Left colon (tissue), 2 donors: ENCODE results near the gene ERCC8. TPM values are rescaled to one million over a fixed set of nuclear protein-coding genes. Genes with fewer than 3 reads are reported as not detected.
"Not testable (repeated sequence)": the region's sequence is repeated elsewhere in the genome, so short reads cannot be mapped to it uniquely, and the experiment has no call there.

Experiments used
- ATAC-seq: fragments of 200-7000 bp; cut with Tn5 transposase; one replicate; pipeline ENCODE4 v1.9.1; 2020; ENCODE audit warnings: mild to moderate bottlenecking, moderate library complexity
- DNase-seq, 2 donors: peaks; one replicate each; pipeline ENCODE4 v3.0.0-alpha.2; 2020
- intact Hi-C, 2 donors: fragments of 100-400 bp; cut with DNase I in 1 of 2; cut with micrococcal nuclease in 1 of 2; formaldehyde crosslinking; loops; one replicate each; pipeline versions ENCODE4 v1.11.2 to v1.14.0; 2022; cut with DNase I, micrococcal nuclease
- total RNA-seq, 2 donors: library from RNA; stranded (reverse); fragmentation: NEBNext Ultra II Directional; extraction: Animal tissue kit (Norgen Biotek cat#: 25700); gene quantifications; one replicate each; pipeline ENCODE4 v1.2.1, GENCODE V29; 2021
- donor health status: DM: no; HTN: no; CAD: no.
- donor health status: DM: yes; HTN: yes; CAD: no.

Gene ERCC8
- total RNA-seq, 2 donors from 2014 or later = 9.1 to 11.0 TPM

- DNase-seq (no peak), ATAC-seq (no peak)
- intact Hi-C loops = no loop called here
These were observed 15.8 kb downstream of the ERCC8 start for GRCh38 chr5:60929024-60929423.

GRCh38 chr5:60927450-60927849 lies 17.4 kb downstream of the ERCC8 start:
- DNase-seq (no peak), ATAC-seq (no peak)
- intact Hi-C loops = no loop called here

GRCh38 chr5:60918466-60918865 lies 26.4 kb downstream of the ERCC8 start:
- no peak for DNase-seq
- ATAC-seq = no peak
- intact Hi-C loops = no loop called here

DNA sequence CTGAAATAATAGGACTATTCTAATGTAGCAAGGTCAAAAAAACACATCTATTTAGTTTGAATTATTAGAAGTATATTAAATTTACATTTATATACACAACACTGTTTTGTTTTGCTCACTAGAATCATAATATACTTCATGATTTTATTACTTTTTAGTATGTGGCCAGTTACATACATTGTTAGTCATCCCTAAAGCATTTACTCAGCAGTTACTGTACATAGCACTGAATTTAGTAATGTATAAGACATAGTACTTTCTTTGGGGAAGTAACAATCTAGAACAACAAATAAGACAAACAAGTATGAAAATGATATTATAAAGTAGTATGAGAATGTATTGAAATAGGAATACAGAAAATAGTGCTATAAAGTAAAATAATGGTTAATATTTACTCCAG lies 28.2 kb downstream of the ERCC8 start:
- DNase-seq = no peak
- no peak for ATAC-seq
- intact Hi-C loops = no loop called here

DNA sequence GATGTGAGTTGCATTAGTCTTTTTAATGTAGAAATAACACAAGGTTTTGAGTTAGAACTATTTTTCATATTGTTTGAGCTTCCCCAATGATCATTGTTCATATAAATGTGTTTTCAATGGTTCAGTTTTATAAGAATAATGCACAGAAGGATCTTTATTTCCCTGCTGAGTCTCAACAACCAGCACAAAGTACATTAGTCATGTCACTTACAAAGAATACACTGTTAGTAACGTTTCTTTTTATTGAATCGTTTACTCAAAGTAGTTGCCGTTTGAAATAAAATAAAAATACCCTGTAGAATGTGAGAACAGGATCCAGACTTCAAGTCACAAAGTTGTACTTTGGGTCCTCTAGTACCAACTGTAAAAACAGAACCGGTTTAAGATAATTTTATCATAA lies 41.5 kb downstream of the ERCC8 start:
- intact Hi-C loops = no loop called here

GRCh38 chr5:60896991-60897390 lies 47.9 kb downstream of the ERCC8 start:
- intact Hi-C loops = no loop called here
- DNase-seq (no peak), ATAC-seq (no peak)

More for the DNA sequence above, 41.5 kb downstream of the ERCC8 start:
- DNase-seq (no peak), ATAC-seq (no peak)

GRCh38 chr5:60893521-60893920 lies 51.3 kb downstream of the ERCC8 start:
- ATAC-seq = no peak
- intact Hi-C loops = no loop called here
- DNase-seq = no peak

DNA sequence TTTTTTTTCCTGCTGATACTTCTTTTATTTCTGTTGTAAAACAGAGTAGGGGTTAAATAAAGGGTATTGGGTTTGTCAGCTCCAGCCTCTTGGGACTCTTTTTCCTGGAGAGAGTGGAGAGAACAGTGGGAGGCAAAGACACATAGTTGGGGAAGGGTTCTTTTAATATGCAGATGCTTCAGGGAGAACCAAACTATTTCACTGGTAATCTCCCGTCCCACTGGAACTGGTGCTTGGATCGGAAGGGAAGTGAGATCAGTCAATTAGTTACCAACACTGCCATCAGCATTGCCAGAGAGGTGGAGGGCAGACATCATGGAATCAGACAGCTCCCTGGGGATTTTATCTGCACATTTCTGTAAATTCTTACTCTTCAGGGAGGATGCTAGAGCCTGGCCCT lies 53.2 kb downstream of the ERCC8 start:
- DNase-seq = no peak
- intact Hi-C loops = no loop called here
- ATAC-seq = no peak

DNA sequence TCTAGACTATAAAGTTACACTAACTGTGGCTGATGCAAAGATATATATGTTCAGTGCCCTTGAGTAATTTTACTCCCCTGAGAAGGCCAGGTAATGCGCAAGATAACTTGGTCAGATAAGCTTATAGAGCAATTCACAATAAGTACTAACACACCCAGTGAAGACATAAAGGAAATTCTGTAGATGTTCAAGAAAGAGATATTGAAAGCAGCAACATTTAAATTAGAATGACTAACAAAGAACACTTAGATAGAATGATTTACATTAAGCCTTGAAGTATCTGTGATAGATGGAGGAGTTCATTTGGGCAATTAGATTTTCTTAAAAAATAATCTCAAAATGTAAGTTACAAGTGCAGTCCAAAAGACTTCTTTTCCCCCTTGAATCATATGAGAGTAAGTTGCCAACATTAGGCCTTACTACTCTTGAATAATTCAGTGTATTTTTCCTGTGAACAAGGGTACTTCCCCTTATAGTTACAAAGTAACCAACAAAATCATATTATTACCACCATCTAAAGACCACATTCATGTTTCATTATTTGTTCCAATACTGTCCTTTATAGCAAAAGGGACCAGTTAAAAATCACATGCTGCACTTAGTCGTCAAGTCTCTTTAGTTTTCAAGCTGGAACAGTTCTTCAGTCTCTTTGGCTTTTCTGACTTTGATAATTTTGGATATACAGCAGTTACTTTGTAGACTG lies 56.4 kb downstream of the ERCC8 start:
- intact Hi-C loops = no loop called here
- DNase-seq = no peak
- no peak for ATAC-seq

DNA sequence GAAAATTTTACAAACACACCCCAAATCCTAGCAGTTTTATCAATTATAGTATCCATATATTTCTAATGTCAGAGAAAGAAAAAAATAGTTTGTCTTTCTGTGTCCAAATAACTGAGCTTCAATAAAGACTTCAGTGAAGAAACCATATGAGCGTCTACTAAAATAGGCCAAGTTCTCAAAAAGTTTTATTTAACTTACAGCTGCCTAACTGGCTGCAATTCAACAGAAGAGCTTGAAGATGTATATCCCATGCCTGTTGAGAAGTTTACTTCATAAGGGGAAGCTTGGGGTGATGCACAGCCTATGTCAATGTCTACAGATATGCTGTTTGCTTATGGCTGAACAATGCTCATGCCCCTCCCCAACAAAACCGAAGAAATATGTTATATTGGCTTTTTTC lies 57.1 kb downstream of the ERCC8 start:
- intact Hi-C loops = no loop called here
- ATAC-seq = no peak
- no peak for DNase-seq

DNA sequence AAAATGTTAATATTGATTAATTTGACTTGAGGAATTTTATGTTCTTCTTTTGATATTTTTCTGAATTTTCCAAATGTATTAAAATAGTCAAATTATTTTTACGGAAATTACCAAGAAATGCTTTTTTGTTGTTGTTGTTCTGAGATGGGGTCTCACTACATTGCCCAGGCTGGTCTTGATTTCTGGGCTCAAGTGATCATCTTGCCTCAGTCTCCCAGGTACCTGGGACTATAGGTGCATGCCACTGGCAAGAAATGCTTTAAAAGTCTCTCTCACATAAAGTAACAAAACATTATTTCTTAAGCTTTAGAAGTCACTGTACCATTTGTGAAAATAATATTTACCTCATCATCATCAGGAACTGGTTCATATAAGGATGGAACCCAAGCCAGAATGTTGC lies 57.8 kb downstream of the ERCC8 start:
- DNase-seq (no peak), ATAC-seq (no peak)
- intact Hi-C loops = no loop called here

DNA sequence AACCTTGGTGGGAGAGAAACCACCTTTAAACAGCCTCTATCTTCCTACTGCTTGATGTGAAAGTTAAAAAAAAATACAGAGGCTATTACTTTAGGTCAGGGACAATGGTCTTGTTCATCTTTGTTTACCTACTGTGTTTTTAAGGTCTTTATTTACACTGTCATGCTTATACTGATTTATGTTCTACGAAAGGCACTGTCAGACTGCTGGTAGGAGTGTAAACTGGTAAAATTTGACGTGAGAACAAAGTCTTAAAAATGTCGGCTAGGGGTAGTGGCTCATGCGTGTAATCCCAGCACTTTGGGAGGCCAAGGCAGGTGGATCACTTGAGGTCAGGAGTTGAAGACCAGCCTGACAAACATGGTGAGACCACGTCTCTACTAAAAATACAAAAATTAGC lies 58.7 kb downstream of the ERCC8 start:
- no peak for ATAC-seq
- no peak for DNase-seq
- intact Hi-C loops = no loop called here

- intact Hi-C loops = no loop called here
- no peak for ATAC-seq
- no peak for DNase-seq
These were observed 61.6 kb downstream of the ERCC8 start for GRCh38 chr5:60883229-60883628.

GRCh38 chr5:60872892-60873291 lies 72.0 kb downstream of the ERCC8 start:
- intact Hi-C loops = no loop called here
- ATAC-seq (no peak), DNase-seq (no peak)

GRCh38 chr5:60870857-60871256 lies 74.0 kb downstream of the ERCC8 start:
- intact Hi-C loops = no loop called here
- no peak for DNase-seq
- ATAC-seq = no peak

- DNase-seq, ATAC-seq, intact Hi-C loops: not testable (repeated sequence)
These were observed 84.3 kb downstream of the ERCC8 start for GRCh38 chr5:60860572-60860971.

DNA sequence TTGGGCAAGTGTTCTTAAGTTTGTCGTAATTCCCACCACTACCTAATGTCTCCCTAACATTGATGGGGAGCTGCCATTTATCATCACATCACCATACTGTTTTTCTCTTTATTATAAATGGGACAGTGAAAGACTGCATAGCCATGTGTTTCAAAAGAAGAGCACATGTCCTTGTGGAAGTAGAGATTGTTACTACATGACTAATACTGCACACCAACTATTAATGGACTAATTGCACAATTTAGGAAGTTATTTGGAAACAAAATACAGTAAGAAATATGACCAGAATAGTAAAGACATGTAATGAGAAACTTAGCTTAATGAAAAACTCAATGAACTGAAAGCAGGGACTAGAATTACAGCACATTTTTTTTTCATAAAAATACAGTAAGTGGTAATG lies 88.8 kb downstream of the ERCC8 start:
- intact Hi-C loops = no loop called here
- no peak for DNase-seq
- ATAC-seq = no peak

- DNase-seq (no peak), ATAC-seq (no peak)
- intact Hi-C loops = no loop called here
These were observed 91.9 kb downstream of the ERCC8 start for GRCh38 chr5:60852940-60853339.

GRCh38 chr5:60852317-60852716 lies 92.6 kb downstream of the ERCC8 start:
- intact Hi-C loops = no loop called here
- ATAC-seq = no peak
- DNase-seq = no peak

GRCh38 chr5:60851626-60852025 lies 93.2 kb downstream of the ERCC8 start:
- no peak for ATAC-seq
- intact Hi-C loops = no loop called here
- DNase-seq = no peak

DNA sequence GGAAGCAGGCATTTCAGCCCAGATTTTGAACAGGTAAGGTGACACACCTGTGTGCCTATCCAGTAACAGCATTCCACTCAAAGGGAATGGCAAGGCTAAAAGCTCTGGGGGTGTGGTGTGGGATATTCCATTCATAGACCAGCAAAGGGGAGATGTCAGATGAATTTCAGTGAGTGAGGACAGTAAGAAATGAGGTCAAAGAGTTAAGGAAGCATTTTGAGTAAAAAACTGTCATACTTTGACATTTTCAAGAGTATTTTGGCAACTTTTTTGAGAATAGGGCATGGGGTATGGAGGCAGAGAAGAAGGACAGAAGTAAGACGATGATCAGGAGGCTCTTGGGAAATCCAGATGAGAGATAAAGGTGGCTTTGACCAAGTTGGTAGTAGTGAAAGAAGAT lies 98.6 kb downstream of the ERCC8 start:
- intact Hi-C loops = no loop called here
- DNase-seq (no peak), ATAC-seq (no peak)
